HG03575 (cell line): ENCODE results near the gene CIRBP.

Experiments
- ATAC-seq: cut with Tn5 transposase; IDR thresholded peaks from one replicate; pipeline ENCODE4 v1.9.1; 2021; ENCODE audit not compliant: unreplicated experiment, insufficient number of reproducible peaks, low FRiP score; ENCODE audit errors: extremely low read depth

CIRBP gene

DNA sequence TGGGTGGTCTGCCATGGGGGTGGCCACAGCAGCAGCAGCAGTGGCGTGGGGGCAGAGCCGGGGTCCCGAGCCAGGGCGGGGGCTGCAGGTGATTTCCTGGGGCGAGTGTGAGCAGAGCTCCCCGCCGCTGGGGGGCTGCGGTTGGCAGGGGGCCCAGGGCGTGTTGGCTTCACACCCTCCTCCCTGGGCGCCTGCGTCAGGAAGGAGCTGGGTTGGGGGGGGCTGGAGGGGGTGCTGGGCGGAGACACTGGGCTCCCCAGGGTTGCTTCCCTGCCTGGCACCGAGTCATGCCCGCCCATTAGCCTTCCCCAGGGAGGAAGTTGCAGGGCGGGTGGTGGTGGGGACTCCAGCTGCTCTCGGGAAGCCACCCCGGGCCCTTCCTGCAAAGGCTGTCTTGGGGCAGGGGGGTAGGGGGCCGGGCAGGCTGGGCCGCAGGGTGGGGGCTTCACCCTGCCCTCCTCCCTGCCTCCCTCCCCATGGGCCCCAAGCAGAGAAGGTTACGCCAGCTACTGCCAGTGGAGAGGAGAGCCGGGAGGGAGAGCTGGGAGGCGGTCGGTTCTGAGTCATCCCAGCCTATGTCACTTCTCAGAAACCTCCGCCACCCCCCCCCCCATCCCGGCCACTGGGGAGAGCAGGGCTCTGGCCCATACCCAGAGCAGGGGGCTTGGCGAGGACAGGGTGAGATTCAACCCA, 16.2 kb upstream of the CIRBP start:
- no peak for ATAC-seq

DNA sequence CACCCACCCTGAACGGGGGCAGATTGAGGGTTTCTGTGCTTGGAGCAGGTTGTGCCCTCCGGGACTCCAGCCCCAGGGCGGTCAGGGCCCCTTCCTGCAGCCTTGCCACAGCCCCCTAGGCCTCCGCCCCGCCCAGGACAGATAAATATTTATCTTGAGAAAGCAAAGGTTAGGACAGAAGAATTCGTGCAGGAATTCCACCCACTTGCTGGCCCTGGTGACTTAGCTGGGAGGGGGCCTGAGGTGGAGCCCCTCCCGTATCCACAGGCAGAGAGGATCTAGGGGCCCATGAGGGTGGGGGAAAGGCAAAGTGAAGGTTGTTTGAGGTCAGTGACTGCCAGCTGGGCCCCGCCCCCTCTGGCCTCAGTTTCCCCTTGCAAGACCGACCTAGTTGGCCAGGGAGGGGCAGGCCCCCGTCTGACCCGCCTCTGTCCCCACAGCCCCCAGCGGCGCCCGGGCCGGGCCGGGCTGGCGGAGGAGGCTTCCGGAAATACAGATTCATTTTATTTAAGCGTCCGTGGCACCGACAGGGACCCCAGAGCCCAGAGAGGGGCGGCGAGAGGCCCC, 15.5 kb upstream of the CIRBP start:
- ATAC-seq = no peak

DNA sequence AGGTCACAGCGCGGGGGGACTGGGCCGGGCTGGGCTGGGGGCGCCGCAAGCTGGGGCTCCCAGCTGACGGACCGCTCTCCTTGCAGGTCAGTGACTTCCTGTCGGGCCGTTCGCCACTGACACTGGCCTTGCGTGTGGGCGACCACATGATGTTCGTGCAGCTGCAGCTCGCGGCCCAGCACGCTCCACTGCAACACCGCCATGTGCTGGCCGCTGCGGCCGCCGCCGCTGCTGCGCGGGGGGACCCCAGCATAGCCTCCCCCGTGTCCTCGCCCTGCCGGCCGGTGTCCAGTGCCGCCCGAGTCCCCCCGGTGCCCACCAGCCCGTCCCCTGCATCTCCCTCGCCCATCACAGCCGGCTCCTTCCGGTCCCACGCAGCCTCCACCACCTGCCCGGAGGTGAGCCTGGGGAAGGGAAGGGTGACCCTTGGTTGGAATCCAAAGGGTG, 15.0 kb upstream of the CIRBP start:
- ATAC-seq = no peak

DNA sequence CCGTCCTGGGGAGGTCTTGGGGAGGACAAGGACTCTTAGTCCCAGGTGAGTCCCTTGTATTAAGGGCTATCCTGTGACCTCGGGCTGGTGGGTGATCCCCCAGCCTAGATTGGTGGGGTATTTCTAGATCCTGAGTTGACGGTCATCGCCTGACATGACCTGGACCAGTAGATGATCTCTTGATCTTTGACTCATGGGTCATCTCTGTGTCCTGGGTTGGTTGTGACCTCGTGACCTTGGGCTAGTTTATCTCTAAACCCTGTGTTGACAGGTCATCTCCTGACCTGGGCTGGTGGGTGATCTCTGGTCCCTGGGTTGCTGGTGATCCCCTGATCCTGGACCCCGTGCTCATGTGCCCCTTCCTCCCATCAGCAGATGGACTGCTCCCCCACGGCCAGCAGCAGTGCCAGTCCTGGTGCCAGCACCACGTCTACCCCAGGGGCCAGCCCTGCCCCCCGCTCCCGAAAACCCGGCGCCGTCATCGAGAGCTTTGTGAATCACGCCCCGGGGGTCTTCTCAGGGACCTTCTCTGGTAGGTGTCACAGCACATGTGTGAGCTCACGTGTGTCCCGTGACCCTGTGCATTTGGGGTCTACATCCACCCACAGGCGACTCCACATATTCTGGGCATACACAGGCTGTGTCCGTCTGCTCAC, 14.5 kb upstream of the CIRBP start:
- ATAC-seq = no peak

DNA sequence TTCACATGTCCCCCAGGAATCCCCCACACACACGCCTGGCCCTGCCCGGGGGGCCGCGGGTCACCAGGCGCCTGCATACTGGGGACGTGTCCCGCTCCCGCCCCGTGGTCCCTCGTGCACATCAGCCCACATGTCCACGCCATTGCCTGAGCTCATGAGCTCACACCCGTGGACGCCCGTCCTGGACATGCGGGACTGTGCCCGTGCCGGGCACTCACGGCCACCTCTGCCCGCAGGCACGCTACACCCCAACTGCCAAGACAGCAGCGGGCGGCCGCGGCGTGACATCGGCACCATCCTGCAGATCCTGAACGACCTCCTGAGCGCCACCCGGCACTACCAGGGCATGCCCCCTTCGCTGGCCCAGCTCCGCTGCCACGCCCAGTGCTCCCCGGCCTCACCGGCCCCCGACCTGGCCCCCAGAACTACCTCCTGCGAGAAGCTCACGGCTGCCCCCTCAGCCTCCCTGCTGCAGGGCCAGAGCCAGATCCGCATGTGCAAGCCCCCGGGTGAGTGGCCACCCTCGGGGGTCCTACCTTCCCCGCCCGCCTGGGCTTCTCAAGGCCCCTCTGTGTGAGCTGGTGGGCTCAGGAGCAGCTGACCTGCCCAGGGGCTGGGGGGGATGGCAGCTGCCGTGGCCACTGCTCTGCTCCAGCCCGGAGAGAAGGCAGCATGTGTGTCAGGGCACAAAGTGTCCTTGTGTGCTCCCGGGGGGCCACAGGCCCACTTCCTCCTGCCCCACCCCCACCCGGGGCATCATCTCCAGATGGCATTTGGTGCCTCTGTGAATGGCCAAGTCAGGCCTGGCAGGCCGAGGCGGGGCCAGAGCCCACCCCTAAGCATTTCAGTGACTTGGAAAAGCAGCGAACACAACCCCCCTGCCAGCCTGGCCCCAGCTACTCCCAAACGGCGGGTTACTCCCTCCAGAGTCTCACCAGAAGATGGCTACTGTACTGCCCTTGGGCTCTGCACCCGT, 13.7 kb upstream of the CIRBP start:
- no peak for ATAC-seq

DNA sequence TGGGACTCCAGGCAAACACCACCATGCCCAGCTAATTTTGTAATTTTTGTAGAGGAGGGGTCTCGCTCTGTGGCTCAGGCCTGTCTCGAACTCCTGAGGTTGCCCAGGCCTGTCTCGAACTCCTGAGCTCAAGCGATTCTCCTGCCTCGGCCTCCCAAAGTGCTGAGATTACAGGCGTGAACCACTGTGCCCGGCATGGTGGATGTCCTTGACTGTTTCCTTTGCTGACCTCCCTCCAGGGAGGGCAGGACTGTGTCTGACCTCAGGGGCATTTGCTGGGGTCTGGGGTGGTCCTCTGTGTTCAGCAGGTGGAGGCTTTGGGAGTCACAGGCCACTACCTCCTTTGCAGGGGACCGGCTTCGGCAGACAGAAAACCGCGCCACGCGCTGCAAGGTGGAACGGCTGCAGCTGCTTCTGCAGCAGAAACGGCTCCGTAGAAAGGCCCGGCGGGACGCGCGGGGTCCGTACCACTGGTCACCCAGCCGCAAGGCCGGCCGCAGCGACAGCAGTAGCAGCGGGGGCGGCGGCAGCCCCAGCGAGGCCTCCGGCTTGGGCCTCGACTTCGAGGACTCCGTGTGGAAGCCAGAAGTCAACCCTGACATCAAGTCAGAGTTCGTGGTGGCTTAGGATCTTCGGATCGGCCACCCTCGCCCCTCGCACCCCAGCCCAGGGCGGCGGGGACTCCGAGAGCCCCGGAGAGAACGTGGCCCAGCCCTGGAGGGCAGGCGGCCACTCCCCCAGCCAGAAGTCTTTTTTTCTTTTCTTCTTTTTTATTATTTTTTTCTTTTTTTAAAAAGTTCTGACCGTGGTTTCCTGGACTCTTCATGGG, 12.3 kb upstream of the CIRBP start:
- ATAC-seq = no peak

DNA sequence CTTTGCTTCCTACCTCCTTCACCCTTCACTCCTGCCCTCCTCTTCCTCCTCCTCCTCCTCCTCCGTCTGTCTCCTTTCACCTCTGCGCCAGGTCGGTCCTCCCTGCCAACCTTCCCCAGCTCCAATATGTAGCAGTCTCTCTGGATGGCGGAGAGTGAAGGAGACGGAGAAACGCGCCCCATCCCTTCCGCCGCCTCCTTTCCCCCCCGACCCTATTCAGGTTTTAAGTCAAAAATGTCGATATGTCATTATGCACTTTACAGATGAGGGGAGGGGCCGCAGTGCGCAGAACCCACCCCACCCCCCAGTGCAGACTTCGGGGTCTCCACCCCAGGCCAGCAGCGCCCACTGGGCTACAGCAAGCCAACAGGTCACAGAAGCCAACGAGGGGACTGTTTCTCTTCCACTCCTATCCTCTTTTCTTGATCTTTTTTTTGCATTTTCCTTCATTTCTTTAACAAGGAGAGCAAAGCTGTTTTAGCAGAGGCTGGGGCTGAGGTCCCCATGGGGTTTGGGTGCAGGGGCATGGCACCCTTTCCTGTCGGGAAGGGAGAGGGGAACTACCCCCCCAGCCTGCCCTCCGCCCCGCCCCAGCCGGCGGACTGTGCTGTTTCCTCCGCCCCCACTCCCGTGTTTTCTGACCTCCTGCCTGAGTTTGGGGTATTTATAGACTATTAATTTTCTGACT, 11.5 kb upstream of the CIRBP start:
- ATAC-seq = no peak

DNA sequence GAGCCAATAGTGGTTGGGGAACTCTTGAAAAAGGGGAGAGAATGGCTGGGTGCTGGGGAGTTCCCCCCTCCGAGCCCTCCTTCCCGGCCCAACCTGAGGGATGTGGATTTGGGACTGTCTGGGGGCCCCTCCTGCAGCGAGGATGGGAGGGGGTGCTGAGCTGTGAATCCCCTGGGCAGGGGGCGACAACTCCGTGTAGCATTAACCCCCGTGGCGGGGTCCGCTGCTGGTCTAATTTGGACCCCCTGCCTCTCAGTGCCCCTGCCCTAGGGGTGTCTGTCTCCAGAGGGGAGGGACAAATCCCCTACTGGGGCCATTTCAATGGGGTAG, 11.0 kb upstream of the CIRBP start:
- no peak for ATAC-seq

DNA sequence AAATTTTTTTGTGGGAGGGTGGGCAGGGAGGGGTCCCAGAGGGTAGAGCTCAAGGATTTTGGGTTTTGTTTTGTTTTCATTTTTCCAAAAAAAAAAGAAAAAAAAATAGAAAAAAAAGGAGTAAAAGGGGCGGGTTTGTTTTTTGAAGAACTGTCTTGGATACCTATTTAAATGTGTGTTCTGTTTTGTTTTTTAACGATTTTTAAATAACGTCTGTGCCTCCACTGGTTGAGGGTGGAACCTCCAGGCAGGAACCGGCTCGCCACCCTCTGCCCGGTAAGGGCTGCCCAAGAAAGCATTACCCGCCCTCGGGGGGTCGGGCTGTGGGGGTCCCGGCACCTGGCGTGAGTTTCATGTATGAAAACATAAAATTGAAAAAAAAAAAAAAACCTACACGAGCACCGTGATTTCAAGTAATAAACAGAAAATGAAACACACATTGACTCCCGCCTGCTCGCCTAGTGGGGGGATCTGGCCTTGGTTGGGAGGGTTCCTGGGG, 10.4 kb upstream of the CIRBP start:
- ATAC-seq = no peak

DNA sequence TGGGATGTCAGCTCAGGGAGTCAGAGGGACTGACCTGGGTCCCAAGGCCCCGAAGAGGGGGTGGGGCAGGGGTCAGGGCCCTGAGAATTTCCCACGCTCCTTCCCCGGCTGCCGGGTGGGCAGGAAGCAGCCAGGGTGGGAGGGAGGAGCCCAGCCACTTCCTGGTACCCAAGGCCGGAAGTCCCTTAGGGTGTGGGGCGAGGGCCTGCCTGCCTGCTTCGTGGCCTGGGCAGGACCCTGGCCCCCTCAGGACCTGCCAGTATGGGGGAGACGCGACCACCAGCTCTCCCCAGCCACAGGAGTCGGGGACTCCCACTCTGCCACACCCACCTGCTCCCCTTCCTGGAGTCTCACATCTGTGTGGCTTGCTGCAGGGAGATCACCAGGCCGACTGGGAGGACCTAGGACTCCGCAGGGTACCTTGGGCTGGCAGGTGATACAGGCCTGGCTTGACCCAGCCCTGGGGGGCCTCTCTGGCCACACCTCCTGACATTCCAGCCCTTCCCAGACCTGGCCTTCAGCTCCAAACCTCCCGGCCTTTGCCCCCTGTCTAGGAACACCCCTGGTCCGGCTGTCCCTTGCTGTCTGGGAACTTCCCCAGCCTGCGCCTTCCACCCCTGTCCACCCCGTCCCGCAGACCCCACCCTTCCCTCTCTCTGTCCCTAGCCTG, 9.8 kb upstream of the CIRBP start:
- no peak for ATAC-seq

DNA sequence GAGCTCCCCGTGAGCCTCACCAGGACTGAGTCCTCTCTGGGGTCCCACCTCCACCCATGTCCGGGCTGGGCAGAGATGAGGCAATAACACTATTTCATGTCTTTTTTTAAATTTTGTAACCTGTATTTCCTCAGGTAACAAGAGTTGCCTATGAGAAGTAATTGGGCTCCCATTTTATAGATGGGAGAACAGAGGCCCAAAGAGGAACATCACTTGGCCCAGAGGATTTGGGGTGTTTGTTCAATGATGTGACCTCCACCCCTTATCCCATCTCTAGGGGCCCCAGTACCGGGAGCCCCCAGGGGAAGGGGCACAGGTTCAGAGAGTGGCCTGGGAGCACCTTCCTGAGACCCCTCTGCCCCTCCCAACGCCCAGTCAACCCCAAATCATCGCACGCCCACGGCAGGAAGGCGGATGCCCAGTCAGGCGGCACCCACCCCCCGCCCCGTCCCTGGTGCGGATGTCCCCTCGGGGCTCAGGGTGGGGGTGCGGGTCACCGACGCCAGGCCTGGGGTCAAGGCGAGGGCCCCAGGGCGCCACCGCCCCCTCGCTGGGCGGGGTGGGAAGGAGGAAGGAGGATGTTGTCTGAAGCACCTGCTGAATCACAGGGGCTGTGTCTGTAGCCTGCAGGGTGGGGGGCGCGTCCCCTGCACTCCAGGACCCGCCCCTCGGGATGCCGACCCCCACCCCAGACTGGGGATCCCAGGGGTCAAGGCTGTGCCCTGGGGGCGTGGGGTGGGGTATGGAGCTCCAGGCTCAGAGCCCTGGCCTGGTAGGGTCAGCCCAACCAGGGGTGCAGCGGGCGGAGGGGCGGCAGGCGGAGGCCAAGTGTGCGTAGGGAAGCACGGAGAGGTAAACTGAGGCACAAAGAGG, 9.0 kb upstream of the CIRBP start:
- ATAC-seq = no peak

DNA sequence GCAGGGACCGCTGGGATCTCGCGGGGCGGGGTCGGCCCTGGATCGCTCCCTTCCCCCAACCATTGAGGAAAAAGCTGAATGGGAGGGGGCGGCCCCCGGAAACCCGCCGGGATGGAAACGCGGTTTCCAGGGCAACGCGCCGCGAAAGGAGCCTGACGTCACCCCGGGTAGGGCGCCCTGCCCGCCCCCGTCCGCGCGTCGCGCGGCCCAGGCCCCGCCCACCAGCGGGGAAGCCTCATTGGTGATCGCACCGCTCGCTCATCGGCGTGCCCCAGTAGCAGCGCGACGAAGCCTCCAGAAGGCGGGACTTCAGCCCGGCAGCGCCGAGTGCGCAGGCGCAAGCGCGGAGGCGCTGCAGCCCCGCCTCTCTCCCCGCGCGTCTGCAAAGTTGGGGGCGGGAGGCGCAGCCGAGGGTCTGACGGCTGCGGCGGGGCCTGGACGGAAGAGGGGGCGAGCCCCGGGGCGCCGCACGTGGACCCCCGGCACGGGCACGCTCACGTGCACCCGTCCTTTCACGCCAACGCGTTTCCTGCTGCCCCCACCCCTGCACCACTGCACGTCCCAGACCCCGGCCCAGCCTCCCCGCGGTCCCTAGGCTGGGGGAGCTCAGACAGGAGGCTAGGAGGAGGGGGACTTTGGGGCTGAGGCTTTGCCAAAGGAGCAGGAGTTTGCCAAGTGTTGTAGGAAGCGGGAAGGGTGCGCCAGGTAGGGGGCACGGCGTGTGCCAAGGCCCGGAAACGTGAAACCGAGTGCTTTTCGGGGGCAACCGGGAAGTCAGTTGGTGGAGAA, 8.2 kb upstream of the CIRBP start:
- ATAC-seq = no peak

DNA sequence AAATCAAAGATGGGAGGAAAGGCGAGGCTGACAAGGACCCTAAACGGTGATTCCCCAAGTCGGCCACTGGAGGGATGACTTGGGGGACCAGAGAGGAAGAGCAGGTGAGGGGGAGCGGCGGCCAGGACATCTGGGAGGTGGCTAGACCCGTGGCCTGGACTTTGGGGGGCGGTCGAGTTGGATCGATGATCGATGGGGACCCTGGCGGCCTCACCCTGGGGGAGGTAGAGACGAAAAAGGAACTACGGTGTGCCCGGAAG, 7.7 kb upstream of the CIRBP start:
- no peak for ATAC-seq

DNA sequence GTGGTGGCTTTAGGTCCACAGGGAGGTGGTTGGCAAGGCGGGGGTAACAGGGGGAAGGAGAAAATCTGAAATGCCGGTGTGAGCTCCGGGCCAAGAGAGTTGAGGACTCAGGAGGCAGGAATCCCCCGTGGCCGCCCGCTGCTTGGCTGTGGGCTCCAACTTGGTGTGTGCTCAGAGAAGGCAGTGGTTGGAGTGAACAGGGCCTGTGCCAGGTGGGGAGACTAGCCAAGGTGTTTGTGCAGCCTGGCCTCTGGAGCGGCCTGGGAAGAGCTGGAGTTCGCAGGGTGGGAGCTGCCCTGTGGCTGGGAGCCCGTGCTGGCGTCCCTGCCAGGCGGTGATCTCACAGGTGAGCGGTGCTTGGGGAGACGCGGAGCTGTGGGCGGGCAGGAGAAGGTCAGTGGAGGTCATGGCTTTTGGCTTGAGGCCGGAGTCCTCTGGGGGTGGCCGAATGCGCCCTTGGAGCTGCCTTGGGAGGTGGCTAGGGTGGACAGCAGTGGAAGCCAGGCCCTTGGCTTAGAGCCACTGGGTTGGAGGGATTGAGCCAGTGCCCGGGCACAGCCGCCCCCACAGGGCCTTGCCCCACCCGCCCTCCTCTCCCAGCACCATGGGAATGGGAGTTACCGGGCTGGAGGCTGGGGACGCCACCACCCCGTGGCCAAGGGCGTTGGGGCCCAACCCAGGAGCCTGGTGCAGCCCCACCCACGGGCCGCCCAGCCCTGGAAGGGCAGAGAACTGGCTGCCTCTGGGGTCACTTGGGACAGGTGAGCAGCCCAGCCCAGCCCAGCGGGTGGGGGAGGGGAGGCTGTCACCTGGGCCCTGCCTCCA, 7.1 kb upstream of the CIRBP start:
- no peak for ATAC-seq

DNA sequence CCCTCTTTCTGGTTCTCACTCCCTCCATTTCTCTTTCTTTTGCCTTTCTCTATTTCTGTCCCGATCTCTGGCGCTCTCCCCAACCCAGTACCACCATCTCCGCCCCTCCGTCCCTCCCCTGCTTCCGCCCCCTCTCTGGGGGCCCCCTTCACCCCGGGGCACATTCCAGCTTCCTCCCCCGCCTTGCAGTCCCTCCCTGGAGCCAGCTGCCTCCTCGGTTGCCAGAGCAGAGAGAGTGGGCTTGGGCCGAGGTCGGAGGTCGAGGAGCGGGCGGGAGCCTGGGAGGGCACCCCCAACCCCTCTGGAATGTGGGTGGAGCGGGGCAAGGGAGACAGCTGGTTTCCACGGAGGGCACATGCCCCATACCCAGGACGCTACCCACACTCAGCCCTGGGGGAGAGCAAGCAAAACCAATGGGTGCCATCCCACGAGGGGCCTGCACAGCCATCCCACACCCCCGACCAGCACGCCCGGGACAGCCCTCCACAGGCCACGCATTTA, 6.5 kb upstream of the CIRBP start:
- ATAC-seq = no peak
